Endothelial cell of umbilical vein (primary cell): ENCODE results near the gene PLAAT3.

Experiments used
- CTCF ChIP-seq, 2 donors: IDR thresholded peaks; 1 replicate in 1 of 2; 2 replicates in 1 of 2; pipeline ENCODE4 v1.5.1; 2011; ENCODE audit warnings: low read length in 2 of 2, mild to moderate bottlenecking in 2 of 2, moderate library complexity in 2 of 2, control low read depth in 1 of 2, inconsistent platforms in 1 of 2, low read depth in 1 of 2; ENCODE audit not compliant: insufficient read depth in 1 of 2; ENCODE audit errors: extremely low read depth in 1 of 2
- EZH2 ChIP-seq: IDR thresholded peaks from 2 replicates; pipeline ENCODE4 v1.6.1; 2012; ENCODE audit warnings: borderline replicate concordance, low read depth, mild to moderate bottlenecking, moderate library complexity, low read length, inconsistent platforms; ENCODE audit not compliant: severe bottlenecking
- POLR2A ChIP-seq: IDR thresholded peaks from 2 replicates; pipeline ENCODE4 v1.6.1; 2012; ENCODE audit warnings: low read depth, mild to moderate bottlenecking, control low read depth, low read length
- POLR2AphosphoS5 ChIP-seq: IDR thresholded peaks from 2 replicates; pipeline ENCODE4 v1.6.1; 2012; ENCODE audit warnings: low read depth, mild to moderate bottlenecking, control low read depth, low read length, moderate library complexity; ENCODE audit not compliant: insufficient read depth

GRCh38 chr11:63589000-63589399 is 25.2 kb downstream of the PLAAT3 start:
- no peak for TF ChIP-seq POLR2AphosphoS5
- no peak for TF ChIP-seq CTCF (IDR thresholded peaks at IDR 0.05; ENCODE audit: extremely low read depth in 1 of 2, insufficient read depth in 1 of 2, low read depth in 1 of 2, low read length in 2 of 2)
- TF ChIP-seq POLR2A, result no peak
- TF ChIP-seq EZH2, result no peak
